ENCODE results near the gene P2RY8.

The P2RY8 gene

DNA sequence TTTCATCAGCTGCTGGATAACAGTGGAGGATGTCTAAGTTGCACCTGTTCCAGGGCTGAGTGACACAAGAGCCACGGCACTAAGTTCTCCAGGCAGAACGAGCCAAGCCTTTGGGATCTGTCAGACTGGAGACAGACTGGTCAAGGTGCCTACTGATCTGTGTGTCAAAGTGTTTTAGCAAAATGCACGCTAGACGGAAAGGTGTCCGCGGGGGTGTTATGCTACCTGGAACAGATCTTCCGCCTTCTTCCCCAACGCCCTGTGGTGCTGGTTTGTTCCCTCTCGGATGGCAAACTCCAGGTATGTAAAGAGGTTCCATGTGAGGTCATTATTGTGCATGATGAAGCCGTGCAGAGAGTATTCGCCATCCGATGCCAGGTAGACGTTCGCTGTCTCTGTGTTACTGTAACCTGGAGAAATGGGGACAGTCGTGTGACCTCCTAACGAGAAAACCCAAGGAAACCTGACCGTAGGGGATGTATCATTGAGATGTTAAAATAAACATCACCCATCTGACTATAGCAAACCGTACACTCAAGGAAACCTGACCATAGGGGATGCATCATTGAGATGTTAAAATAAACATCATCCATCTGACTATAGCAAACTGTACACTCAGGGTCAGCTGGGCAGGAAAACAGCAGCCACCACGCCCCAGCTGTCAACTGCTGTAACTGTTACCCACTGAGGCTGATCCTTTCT, 115.4 kb downstream of the P2RY8 start:
- no peaks in the 10 kb centered on the region for H3K27me3 ChIP-seq (ENCODE audit: control insufficient read depth in 1 of 2, insufficient read depth in 1 of 2, low read length in 2 of 2)
- no peak overlapping the region for H3K27ac ChIP-seq (ENCODE audit: low read length, poor library complexity, severe bottlenecking)
- WGBS = over 99% methylated on average over 16 of the region's 19 CpGs

DNA sequence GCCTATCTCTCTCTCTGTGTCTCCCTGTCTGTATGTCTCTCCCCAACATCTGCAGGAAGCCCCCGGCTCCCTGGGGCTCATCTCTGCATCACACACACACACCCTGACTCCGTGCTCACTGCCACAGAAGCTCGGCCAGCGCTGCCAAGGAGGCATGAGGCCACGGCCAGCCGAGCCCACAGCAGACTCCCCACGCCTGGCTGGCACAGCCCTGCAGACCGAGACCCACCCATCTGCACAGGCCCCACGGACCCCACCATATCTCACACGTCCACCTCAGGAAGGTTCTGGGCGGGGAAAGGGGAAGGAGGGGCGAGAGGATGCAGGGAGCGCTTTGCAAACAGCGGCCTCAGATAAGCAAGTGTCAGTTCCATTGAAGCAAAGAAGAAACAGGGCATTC, 116.6 kb downstream of the P2RY8 start:
- H3K79me1 ChIP-seq (replicated peaks; ENCODE audit: low read length, poor library complexity, severe bottlenecking) = no peaks in the 10 kb centered on the region
- no peak overlapping the region for H3K14ac ChIP-seq (ENCODE audit: low read length in 2 of 2)
- no peak overlapping the region for H3K4me2 ChIP-seq (ENCODE audit: low read length, poor library complexity, severe bottlenecking)
- H3K4me1 ChIP-seq (ENCODE audit: control insufficient read depth, insufficient read depth, low read depth, low read length) = peaks cover 3% of the 10 kb centered on the region
- H3K18ac ChIP-seq (ENCODE audit: low read depth in 1 of 2, low read length in 2 of 2) = no peak overlapping the region
- 92% methylated on average over 13 of the region's 14 CpGs for WGBS
- no peak for DNase-seq
- peak overlapping the region in 1 of 2 experiments; percentile 31 for H2BK12ac ChIP-seq (ENCODE audit: low read length in 2 of 2)
- H2AK5ac ChIP-seq (ENCODE audit: low read length, severe bottlenecking) = no peak overlapping the region
- no peak overlapping the region for H2BK120ac ChIP-seq (ENCODE audit: low read depth, low read length)
- H3K36me3 ChIP-seq (ENCODE audit: control insufficient read depth in 1 of 2, insufficient read depth in 2 of 2, low read depth in 1 of 2, low read length in 2 of 2) = peaks cover 75 to 86% of the 10 kb centered on the region in 2 experiments
- no peak overlapping the region for H2AFZ ChIP-seq (ENCODE audit: low read depth, low read length)
- H3K4ac ChIP-seq (ENCODE audit: low read depth in 1 of 2, low read length in 2 of 2) = no peak overlapping the region
- no peak overlapping the region for H3K23ac ChIP-seq (ENCODE audit: low read length in 2 of 2)
- H3K9ac ChIP-seq (ENCODE audit: low read length) = no peak overlapping the region
- H3K27ac ChIP-seq (ENCODE audit: low read length, poor library complexity, severe bottlenecking) = no peak overlapping the region
- no peaks in the 10 kb centered on the region for H3K27me3 ChIP-seq (ENCODE audit: control insufficient read depth in 1 of 2, insufficient read depth in 1 of 2, low read length in 2 of 2)
- peaks cover 23% of the 10 kb centered on the region for H3K9me3 ChIP-seq (ENCODE audit: control insufficient read depth, low read length)
- no peak overlapping the region for H2BK5ac ChIP-seq (ENCODE audit: low read depth, low read length, poor library complexity, severe bottlenecking)
- no peak overlapping the region for H4K8ac ChIP-seq (ENCODE audit: low read length)
- no peak overlapping the region for H4K91ac ChIP-seq (ENCODE audit: low read length)
- peak overlapping the region in 1 of 2 experiments; percentile 27 for H3K4me3 ChIP-seq (ENCODE audit: insufficient read depth in 1 of 2, low read depth in 1 of 2, low read length in 2 of 2)
- no peak overlapping the region for H2BK15ac ChIP-seq (ENCODE audit: low read depth, poor library complexity, severe bottlenecking)

More for the DNA sequence above, 115.4 kb downstream of the P2RY8 start:
- Histone ChIP-seq H3K36me3 (ENCODE audit: control insufficient read depth in 1 of 2, insufficient read depth in 2 of 2, low read depth in 1 of 2, low read length in 2 of 2) (peaks cover 72 to 86% of the 10 kb centered on the region in 2 experiments), H3K14ac (ENCODE audit: low read length in 2 of 2) (no peak overlapping the region), H3K23ac (ENCODE audit: low read length in 2 of 2) (no peak overlapping the region), H4K8ac (ENCODE audit: low read length) (no peak overlapping the region), H2BK15ac (ENCODE audit: low read depth, poor library complexity, severe bottlenecking) (no peak overlapping the region), H3K18ac (ENCODE audit: low read depth in 1 of 2, low read length in 2 of 2) (no peak overlapping the region), H4K91ac (ENCODE audit: low read length) (no peak overlapping the region), H3K4me2 (ENCODE audit: low read length, poor library complexity, severe bottlenecking) (no peak overlapping the region), H3K79me1 (replicated peaks; ENCODE audit: low read length, poor library complexity, severe bottlenecking) (no peaks in the 10 kb centered on the region), H3K4me3 (ENCODE audit: insufficient read depth in 1 of 2, low read depth in 1 of 2, low read length in 2 of 2) (no peak overlapping the region), H2BK5ac (ENCODE audit: low read depth, low read length, poor library complexity, severe bottlenecking) (no peak overlapping the region), H2AFZ (ENCODE audit: low read depth, low read length) (no peak overlapping the region), H3K9me3 (ENCODE audit: control insufficient read depth, low read length) (peaks cover 23% of the 10 kb centered on the region), H2BK120ac (ENCODE audit: low read depth, low read length) (no peak overlapping the region), H3K4me1 (ENCODE audit: control insufficient read depth, insufficient read depth, low read depth, low read length) (no peaks in the 10 kb centered on the region), H2BK12ac (ENCODE audit: low read length in 2 of 2) (no peak overlapping the region), H2AK5ac (ENCODE audit: low read length, severe bottlenecking) (no peak overlapping the region), H3K9ac (ENCODE audit: low read length) (no peak overlapping the region), H3K4ac (ENCODE audit: low read depth in 1 of 2, low read length in 2 of 2) (no peak overlapping the region)
- DNase-seq = no peak

DNA sequence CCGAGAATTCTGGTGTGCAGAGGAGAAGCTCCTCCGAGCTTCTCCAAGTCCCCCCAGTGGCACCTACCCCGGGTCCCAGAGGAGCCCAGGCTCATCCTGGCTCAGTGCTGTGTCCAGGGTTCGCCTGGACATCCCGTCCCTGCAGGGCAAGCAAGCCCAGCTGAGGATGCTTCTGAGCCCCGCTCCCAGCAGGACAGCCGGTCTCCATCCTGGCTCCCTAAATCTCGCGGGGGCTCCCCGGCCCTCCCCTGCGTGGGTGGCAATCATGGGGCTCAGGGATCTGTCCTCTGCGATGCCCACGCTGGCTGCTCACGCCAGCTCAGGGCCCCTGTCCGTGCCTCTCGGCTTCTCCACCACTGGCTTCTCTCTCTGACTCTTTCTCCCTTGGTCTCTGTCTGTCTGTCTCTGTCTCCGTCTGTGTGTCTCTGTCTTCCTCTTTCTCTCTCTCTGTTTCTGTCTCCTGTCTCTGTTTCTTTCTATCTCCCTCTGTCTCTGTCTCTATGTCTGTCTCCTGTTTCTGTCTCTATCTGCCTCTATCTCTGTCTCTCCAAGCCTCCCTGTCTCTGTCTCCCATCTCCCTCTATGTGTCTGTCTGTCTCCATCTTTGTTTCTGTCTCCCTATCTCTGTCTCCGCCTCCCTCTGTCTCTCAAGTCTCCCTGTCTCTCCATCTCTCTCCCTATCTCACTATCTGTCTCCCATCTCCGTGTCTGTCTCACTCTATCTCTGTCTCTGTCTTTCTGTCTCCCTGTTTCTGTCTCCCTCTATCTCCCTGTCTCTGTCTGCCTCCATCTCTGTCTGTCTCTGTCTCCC, 117.2 kb downstream of the P2RY8 start:
- no peak overlapping the region for H3K18ac ChIP-seq (ENCODE audit: low read depth in 1 of 2, low read length in 2 of 2)
- no peak overlapping the region for H2AK5ac ChIP-seq (ENCODE audit: low read length, severe bottlenecking)
- H3K23ac ChIP-seq (ENCODE audit: low read length in 2 of 2) = no peak overlapping the region
- no peaks in the 10 kb centered on the region for H3K79me1 ChIP-seq (replicated peaks; ENCODE audit: low read length, poor library complexity, severe bottlenecking)
- H3K9me3 ChIP-seq (ENCODE audit: control insufficient read depth, low read length) = peaks cover 23% of the 10 kb centered on the region
- H3K4me3 ChIP-seq (ENCODE audit: insufficient read depth in 1 of 2, low read depth in 1 of 2, low read length in 2 of 2) = no peak overlapping the region
- 89% methylated on average over 19 of the region's 19 CpGs for WGBS
- H2BK120ac ChIP-seq (ENCODE audit: low read depth, low read length) = no peak overlapping the region
- no peaks in the 10 kb centered on the region for H3K27me3 ChIP-seq (ENCODE audit: control insufficient read depth in 1 of 2, insufficient read depth in 1 of 2, low read length in 2 of 2)
- no peak overlapping the region for H4K91ac ChIP-seq (ENCODE audit: low read length)
- no peak overlapping the region for H4K8ac ChIP-seq (ENCODE audit: low read length)
- H3K9ac ChIP-seq (ENCODE audit: low read length) = no peak overlapping the region
- H3K4me1 ChIP-seq (ENCODE audit: control insufficient read depth, insufficient read depth, low read depth, low read length) = peaks cover 3% of the 10 kb centered on the region
- H2BK12ac ChIP-seq (ENCODE audit: low read length in 2 of 2) = no peak overlapping the region
- H3K27ac ChIP-seq (ENCODE audit: low read length, poor library complexity, severe bottlenecking) = no peak overlapping the region
- H3K4ac ChIP-seq (ENCODE audit: low read depth in 1 of 2, low read length in 2 of 2) = no peak overlapping the region
- no peak overlapping the region for H2AFZ ChIP-seq (ENCODE audit: low read depth, low read length)
- no peak overlapping the region for H2BK15ac ChIP-seq (ENCODE audit: low read depth, poor library complexity, severe bottlenecking)
- peaks cover 71 to 80% of the 10 kb centered on the region in 2 experiments for H3K36me3 ChIP-seq (ENCODE audit: control insufficient read depth in 1 of 2, insufficient read depth in 2 of 2, low read depth in 1 of 2, low read length in 2 of 2)
- H3K14ac ChIP-seq (ENCODE audit: low read length in 2 of 2) = no peak overlapping the region
- no peak overlapping the region for H3K4me2 ChIP-seq (ENCODE audit: low read length, poor library complexity, severe bottlenecking)
- DNase-seq = no peak
- no peak overlapping the region for H2BK5ac ChIP-seq (ENCODE audit: low read depth, low read length, poor library complexity, severe bottlenecking)

DNA sequence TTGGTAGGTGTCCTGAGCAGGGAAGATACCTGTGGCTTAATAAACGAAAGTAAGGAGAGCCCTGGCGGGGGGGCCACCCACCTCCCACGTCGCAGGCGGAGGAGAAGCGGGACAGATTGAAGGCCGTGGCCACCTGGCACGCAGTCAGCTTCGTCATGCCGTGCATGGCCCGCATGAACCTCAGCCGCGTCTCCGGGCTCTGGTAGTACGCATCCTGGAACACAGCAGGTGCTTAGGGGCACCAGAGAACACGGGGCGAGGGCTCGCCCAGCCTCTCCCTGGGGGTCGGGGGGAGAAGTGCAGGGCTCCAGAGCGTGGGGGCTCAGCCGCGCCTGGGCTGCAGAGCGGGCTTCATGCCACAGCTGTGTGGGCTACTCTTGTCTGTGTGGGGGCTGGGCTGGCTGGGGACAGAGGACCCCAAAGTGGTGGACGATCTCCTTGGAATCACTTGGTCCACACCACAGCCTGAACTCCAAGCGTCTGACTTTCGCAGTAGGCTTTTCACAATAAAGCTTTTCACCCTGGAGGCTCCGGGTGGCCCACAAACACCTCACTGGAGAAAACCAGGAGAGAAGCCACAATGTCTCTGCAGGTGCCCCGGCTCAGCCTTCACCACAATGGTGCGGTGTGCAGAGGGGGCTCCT, 118.0 kb downstream of the P2RY8 start:
- Histone ChIP-seq H3K4me2 (ENCODE audit: low read length, poor library complexity, severe bottlenecking) (no peak overlapping the region), H3K4me3 (ENCODE audit: insufficient read depth in 1 of 2, low read depth in 1 of 2, low read length in 2 of 2) (no peak overlapping the region), H4K91ac (ENCODE audit: low read length) (no peak overlapping the region), H3K14ac (ENCODE audit: low read length in 2 of 2) (no peak overlapping the region), H2BK12ac (ENCODE audit: low read length in 2 of 2) (no peak overlapping the region), H3K9ac (ENCODE audit: low read length) (no peak overlapping the region), H3K9me3 (ENCODE audit: control insufficient read depth, low read length) (peaks cover 23% of the 10 kb centered on the region), H3K18ac (ENCODE audit: low read depth in 1 of 2, low read length in 2 of 2) (no peak overlapping the region), H3K4me1 (ENCODE audit: control insufficient read depth, insufficient read depth, low read depth, low read length) (peaks cover 3% of the 10 kb centered on the region), H3K27ac (ENCODE audit: low read length, poor library complexity, severe bottlenecking) (no peak overlapping the region), H2BK120ac (ENCODE audit: low read depth, low read length) (no peak overlapping the region), H2BK5ac (ENCODE audit: low read depth, low read length, poor library complexity, severe bottlenecking) (no peak overlapping the region), H3K36me3 (ENCODE audit: control insufficient read depth in 1 of 2, insufficient read depth in 2 of 2, low read depth in 1 of 2, low read length in 2 of 2) (peaks cover 72 to 86% of the 10 kb centered on the region in 2 experiments), H3K27me3 (ENCODE audit: control insufficient read depth in 1 of 2, insufficient read depth in 1 of 2, low read length in 2 of 2) (no peaks in the 10 kb centered on the region), H3K23ac (ENCODE audit: low read length in 2 of 2) (no peak overlapping the region), H2AFZ (ENCODE audit: low read depth, low read length) (no peak overlapping the region), H3K4ac (ENCODE audit: low read depth in 1 of 2, low read length in 2 of 2) (no peak overlapping the region), H3K79me1 (replicated peaks; ENCODE audit: low read length, poor library complexity, severe bottlenecking) (no peaks in the 10 kb centered on the region), H4K8ac (ENCODE audit: low read length) (no peak overlapping the region), H2BK15ac (ENCODE audit: low read depth, poor library complexity, severe bottlenecking) (no peak overlapping the region), H2AK5ac (ENCODE audit: low read length, severe bottlenecking) (no peak overlapping the region)
- 94% methylated on average over 29 of the region's 29 CpGs for WGBS
- DNase-seq = no peak

All from mesenchymal stem cell (in vitro differentiated cells and primary cell).